ENCODE results near the gene POLR2M.

Gene POLR2M

GRCh38 chr15:57741089-57741488 is 34.6 kb downstream of the POLR2M start:
- FAIRE-seq, result no peak

GRCh38 chr15:57743424-57743823 is 36.9 kb downstream of the POLR2M start:
- no peak for FAIRE-seq

- FAIRE-seq, result no peak
Observed at GRCh38 chr15:57746786-57747185, 40.3 kb downstream of the POLR2M start.

GRCh38 chr15:57747206-57747896 is 40.8 kb downstream of the POLR2M start:
- no peak for FAIRE-seq

GRCh38 chr15:57751177-57751800 is 44.8 kb downstream of the POLR2M start:
- peak; percentile 19 for FAIRE-seq

- FAIRE-seq, result no peak
Observed at GRCh38 chr15:57752436-57752835, 45.9 kb downstream of the POLR2M start.

- no peak for FAIRE-seq
Observed at GRCh38 chr15:57752840-57753239, 46.3 kb downstream of the POLR2M start.

GRCh38 chr15:57756466-57756865 is 50.0 kb downstream of the POLR2M start:
- FAIRE-seq, result no peak

- no peak for FAIRE-seq
Observed at GRCh38 chr15:57758560-57758959, 52.0 kb downstream of the POLR2M start.

- FAIRE-seq, result no peak
Observed at GRCh38 chr15:57761562-57761961, 55.0 kb downstream of the POLR2M start.

GRCh38 chr15:57762302-57762701 is 55.8 kb downstream of the POLR2M start:
- FAIRE-seq, result no peak

- no peak for FAIRE-seq
Observed at GRCh38 chr15:57763176-57763964, 56.9 kb downstream of the POLR2M start.

Data from A204.1 (cell line).